Ishikawa (cell line): ENCODE measurements around the gene CCDC81.

ENCODE experiments used
- CEBPB ChIP-seq: IDR thresholded peaks from 2 replicates; pipeline ENCODE4 v1.6.1; 2012
- CREB1 ChIP-seq: IDR thresholded peaks from 2 replicates; pipeline ENCODE4 v1.6.1; 2012; ENCODE audit warnings: low read depth
- EGR1 ChIP-seq: IDR thresholded peaks from 2 replicates; pipeline ENCODE4 v1.6.1; 2012
- EP300 ChIP-seq: IDR thresholded peaks from 2 replicates; pipeline ENCODE4 v1.6.1; 2012; ENCODE audit warnings: borderline replicate concordance
- FOXM1 ChIP-seq: IDR thresholded peaks from 2 replicates; pipeline ENCODE4 v1.6.1; 2012; ENCODE audit warnings: low read depth, borderline replicate concordance
- MAX ChIP-seq: IDR thresholded peaks from 2 replicates; pipeline ENCODE4 v1.6.1; 2012
- NFIC ChIP-seq: IDR thresholded peaks from 2 replicates; pipeline ENCODE4 v1.6.1; 2012
- RAD21 ChIP-seq: IDR thresholded peaks from 2 replicates; pipeline ENCODE4 v1.6.1; 2012; ENCODE audit warnings: low read depth
- REST ChIP-seq: IDR thresholded peaks from 2 replicates; pipeline ENCODE4 v1.6.1; 2012; ENCODE audit warnings: low read depth, mild to moderate bottlenecking
- TAF1 ChIP-seq: IDR thresholded peaks from 2 replicates; pipeline ENCODE4 v1.6.1; 2012; ENCODE audit warnings: low read depth, mild to moderate bottlenecking
- TCF12 ChIP-seq: IDR thresholded peaks from 2 replicates; pipeline ENCODE4 v1.6.1; 2012; ENCODE audit warnings: low read depth
- TEAD4 ChIP-seq: IDR thresholded peaks from 2 replicates; pipeline ENCODE4 v1.6.1; 2012
- USF1 ChIP-seq: IDR thresholded peaks from 2 replicates; pipeline ENCODE4 v1.6.1; 2012
- YY1 ChIP-seq: IDR thresholded peaks from 2 replicates; pipeline ENCODE4 v1.6.1; 2012; ENCODE audit warnings: low read depth
- ZBTB7A ChIP-seq: IDR thresholded peaks from 2 replicates; pipeline ENCODE4 v1.6.1; 2012; ENCODE audit warnings: low read depth

CCDC81 gene

GRCh38 chr11:86377972-86378371, 3.3 kb downstream of the CCDC81 start:
- TF ChIP-seq TEAD4: no peak
- TF ChIP-seq ZBTB7A: no peak
- TF ChIP-seq EGR1: no peak
- no peak for TF ChIP-seq YY1
- TF ChIP-seq RAD21: no peak
- no peak for TF ChIP-seq NFIC
- TF ChIP-seq EP300: no peak
- TF ChIP-seq FOXM1: no peak
- TF ChIP-seq CREB1: no peak
- TF ChIP-seq REST: no peak
- TF ChIP-seq TCF12: no peak
- no peak for TF ChIP-seq CEBPB
- no peak for TF ChIP-seq USF1
- no peak for TF ChIP-seq MAX
- TF ChIP-seq TAF1: no peak

- TF ChIP-seq CEBPB: no peak
- TF ChIP-seq MAX: no peak
- no peak for TF ChIP-seq NFIC
- no peak for TF ChIP-seq REST
- no peak for TF ChIP-seq EP300
- TF ChIP-seq RAD21: no peak
- TF ChIP-seq TCF12: no peak
- no peak for TF ChIP-seq ZBTB7A
- no peak for TF ChIP-seq CREB1
- TF ChIP-seq TEAD4: no peak
- TF ChIP-seq YY1: no peak
These were observed 5.8 kb downstream of the CCDC81 start for GRCh38 chr11:86380295-86381059.

GRCh38 chr11:86383041-86383955, 8.6 kb downstream of the CCDC81 start:
- TF ChIP-seq NFIC: peak; percentile 32; the same call in 1 of the 2 replicates
- TF ChIP-seq TEAD4: peak; percentile 86
- no peak for TF ChIP-seq CREB1

- TF ChIP-seq CEBPB (no peak), ZBTB7A (no peak), EP300 (no peak), NFIC (no peak), RAD21 (no peak), TCF12 (no peak), REST (no peak), CREB1 (no peak), FOXM1 (no peak), EGR1 (no peak), TEAD4 (no peak), TAF1 (no peak), YY1 (no peak), MAX (no peak)
These were observed 11.6 kb downstream of the CCDC81 start for GRCh38 chr11:86386283-86386682.
